Uterus (tissue), 2 donors: Measurements from ENCODE around the gene LAMC3.

Experiments
- POLR2A ChIP-seq, 2 donors: fragments of 450-650 bp; IDR thresholded peaks; one replicate each; pipeline ENCODE4 v1.6.1; 2016; ENCODE audit warnings: antibody characterized with exemption in 2 of 2, mild to moderate bottlenecking in 1 of 2, moderate library complexity in 1 of 2
- TF ChIP-seq, protein P1 (sequence below), 4 experiments: fragments of 200-600 bp in 2 of 4; fragments of 450-650 bp in 2 of 4; sonication (generic) in 2 of 4; IDR thresholded peaks; one replicate each; pipeline ENCODE4 v1.5.1; 2016 to 2019; ENCODE audit warnings: antibody characterized with exemption in 4 of 4, mild to moderate bottlenecking in 2 of 4, moderate library complexity in 1 of 4

DNA sequence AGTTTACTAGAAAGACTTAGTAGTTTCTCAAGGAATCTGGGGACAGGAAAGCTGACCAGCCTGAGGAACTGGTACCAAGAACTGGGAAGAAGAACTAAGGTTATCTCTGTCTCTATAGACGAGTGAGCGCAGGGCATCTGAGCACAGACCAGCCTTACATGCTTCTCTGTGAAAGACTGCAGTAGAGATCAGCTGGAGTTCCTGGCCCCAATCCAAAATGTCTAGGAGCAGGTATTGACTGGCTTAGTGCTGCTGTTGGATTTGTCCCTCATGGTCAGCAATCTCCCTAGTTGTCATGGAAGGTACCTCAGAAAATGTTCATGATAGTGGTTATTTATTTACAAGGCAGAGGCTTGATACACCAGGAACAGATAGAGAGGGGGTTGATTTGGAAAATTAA lies 129.7 kb downstream of the LAMC3 start:
- TF ChIP-seq, protein P1, sequence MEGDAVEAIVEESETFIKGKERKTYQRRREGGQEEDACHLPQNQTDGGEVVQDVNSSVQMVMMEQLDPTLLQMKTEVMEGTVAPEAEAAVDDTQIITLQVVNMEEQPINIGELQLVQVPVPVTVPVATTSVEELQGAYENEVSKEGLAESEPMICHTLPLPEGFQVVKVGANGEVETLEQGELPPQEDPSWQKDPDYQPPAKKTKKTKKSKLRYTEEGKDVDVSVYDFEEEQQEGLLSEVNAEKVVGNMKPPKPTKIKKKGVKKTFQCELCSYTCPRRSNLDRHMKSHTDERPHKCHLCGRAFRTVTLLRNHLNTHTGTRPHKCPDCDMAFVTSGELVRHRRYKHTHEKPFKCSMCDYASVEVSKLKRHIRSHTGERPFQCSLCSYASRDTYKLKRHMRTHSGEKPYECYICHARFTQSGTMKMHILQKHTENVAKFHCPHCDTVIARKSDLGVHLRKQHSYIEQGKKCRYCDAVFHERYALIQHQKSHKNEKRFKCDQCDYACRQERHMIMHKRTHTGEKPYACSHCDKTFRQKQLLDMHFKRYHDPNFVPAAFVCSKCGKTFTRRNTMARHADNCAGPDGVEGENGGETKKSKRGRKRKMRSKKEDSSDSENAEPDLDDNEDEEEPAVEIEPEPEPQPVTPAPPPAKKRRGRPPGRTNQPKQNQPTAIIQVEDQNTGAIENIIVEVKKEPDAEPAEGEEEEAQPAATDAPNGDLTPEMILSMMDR (IDR thresholded peaks at IDR 0.05), result no peak
- no peak for TF ChIP-seq POLR2A (IDR thresholded peaks at IDR 0.05)
